Prostate gland (tissue), 2 donors: ENCODE measurements around the gene PCYOX1L.

Experiments
- POLR2A ChIP-seq: fragments of 450-650 bp; IDR thresholded peaks from one replicate; pipeline ENCODE4 v1.6.1; 2016; ENCODE audit warnings: antibody characterized with exemption, mild to moderate bottlenecking
- POLR2AphosphoS5 ChIP-seq: sonication (generic); formaldehyde crosslinking; IDR thresholded peaks from one replicate; pipeline ENCODE4 v1.6.1; 2017; ENCODE audit warnings: antibody characterized with exemption
- TF ChIP-seq, protein P1 (sequence below), 4 experiments: fragments of 200-600 bp in 2 of 4; fragments of 450-650 bp in 2 of 4; sonication (generic) in 2 of 4; IDR thresholded peaks; 1 replicate in 3 of 4; 2 replicates in 1 of 4; pipeline ENCODE4 v1.5.1; 2016 to 2019; ENCODE audit warnings: antibody characterized with exemption in 4 of 4, mild to moderate bottlenecking in 2 of 4, moderate library complexity in 2 of 4

DNA sequence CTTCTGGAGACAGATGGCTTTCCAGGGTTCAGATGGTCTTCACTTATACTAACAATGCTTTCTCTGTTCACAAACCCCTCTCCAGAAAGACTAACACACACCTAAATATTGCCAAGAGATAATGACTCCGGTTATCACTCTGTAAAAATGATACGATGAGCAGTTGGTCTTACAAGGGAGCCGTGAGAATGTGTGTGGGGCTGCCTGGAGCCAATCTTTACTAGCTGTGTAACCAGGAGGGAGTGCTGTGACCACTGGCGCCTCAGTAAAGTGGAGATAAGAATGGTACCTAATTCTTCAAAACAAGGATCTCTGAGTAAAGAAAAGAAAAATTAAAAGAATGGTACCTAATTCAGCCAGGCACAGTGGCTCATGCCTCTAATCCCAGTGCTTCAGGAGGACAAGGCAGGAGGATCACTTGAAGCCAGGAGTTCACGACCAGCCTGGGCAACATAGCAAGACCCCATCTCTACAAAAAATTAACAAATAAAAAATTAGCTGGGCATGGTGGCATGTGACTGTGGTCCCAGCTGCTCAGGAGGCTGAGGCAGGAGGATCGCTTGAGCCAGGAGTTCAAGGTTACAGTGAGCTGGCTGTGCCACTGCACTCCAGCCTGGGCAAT lies 61.2 kb downstream of the PCYOX1L start:
- TF ChIP-seq, protein P1, sequence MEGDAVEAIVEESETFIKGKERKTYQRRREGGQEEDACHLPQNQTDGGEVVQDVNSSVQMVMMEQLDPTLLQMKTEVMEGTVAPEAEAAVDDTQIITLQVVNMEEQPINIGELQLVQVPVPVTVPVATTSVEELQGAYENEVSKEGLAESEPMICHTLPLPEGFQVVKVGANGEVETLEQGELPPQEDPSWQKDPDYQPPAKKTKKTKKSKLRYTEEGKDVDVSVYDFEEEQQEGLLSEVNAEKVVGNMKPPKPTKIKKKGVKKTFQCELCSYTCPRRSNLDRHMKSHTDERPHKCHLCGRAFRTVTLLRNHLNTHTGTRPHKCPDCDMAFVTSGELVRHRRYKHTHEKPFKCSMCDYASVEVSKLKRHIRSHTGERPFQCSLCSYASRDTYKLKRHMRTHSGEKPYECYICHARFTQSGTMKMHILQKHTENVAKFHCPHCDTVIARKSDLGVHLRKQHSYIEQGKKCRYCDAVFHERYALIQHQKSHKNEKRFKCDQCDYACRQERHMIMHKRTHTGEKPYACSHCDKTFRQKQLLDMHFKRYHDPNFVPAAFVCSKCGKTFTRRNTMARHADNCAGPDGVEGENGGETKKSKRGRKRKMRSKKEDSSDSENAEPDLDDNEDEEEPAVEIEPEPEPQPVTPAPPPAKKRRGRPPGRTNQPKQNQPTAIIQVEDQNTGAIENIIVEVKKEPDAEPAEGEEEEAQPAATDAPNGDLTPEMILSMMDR (IDR thresholded peaks at IDR 0.05), result no peak
- TF ChIP-seq POLR2A, result no peak
- TF ChIP-seq POLR2AphosphoS5, result no peak
